Subcutaneous abdominal adipose tissue (tissue), 5 donors: ENCODE results near the gene DOCK1.
"Not testable (repeated sequence)": the region's sequence is repeated elsewhere in the genome, so short reads cannot be mapped to it uniquely, and the experiment has no call there.

ENCODE experiments used
- H3K27ac ChIP-seq: one replicate; pipeline ENCODE4 v1.7.0; 2013; ENCODE audit warnings: low read depth, mild to moderate bottlenecking, inconsistent platforms, low read length, moderate library complexity
- H3K27me3 ChIP-seq, 5 donors: one replicate each; pipeline ENCODE4 v1.7.0; 2013; ENCODE audit warnings: low read length in 5 of 5, inconsistent platforms in 1 of 5; ENCODE audit not compliant: control insufficient read depth in 5 of 5, insufficient read depth in 4 of 5
- H3K36me3 ChIP-seq, 5 donors: one replicate each; pipeline ENCODE4 v1.7.0; 2013; ENCODE audit warnings: low read length in 5 of 5; ENCODE audit not compliant: control insufficient read depth in 5 of 5, insufficient read depth in 5 of 5
- H3K4me1 ChIP-seq, 5 donors: one replicate each; pipeline ENCODE4 v1.7.0; 2013; ENCODE audit warnings: low read length in 5 of 5, mild to moderate bottlenecking in 3 of 5, moderate library complexity in 1 of 5; ENCODE audit not compliant: control insufficient read depth in 5 of 5, insufficient read depth in 5 of 5
- H3K4me3 ChIP-seq, 5 donors: one replicate each; pipeline ENCODE4 v1.7.0; 2013; ENCODE audit warnings: low read length in 5 of 5, low read depth in 1 of 5
- H3K9ac ChIP-seq, 5 donors: one replicate each; pipeline ENCODE4 v1.7.0; 2013; ENCODE audit warnings: low read length in 5 of 5, mild to moderate bottlenecking in 4 of 5, moderate library complexity in 3 of 5
- H3K9me3 ChIP-seq, 5 donors: one replicate each; pipeline ENCODE4 v1.7.0; 2013; ENCODE audit warnings: low read length in 5 of 5; ENCODE audit not compliant: control insufficient read depth in 5 of 5
- donor health status: healthy.
- donor health status: healthy.
- donor health status: healthy.
- donor health status: healthy.
- donor health status: healthy.

DOCK1 gene

DNA sequence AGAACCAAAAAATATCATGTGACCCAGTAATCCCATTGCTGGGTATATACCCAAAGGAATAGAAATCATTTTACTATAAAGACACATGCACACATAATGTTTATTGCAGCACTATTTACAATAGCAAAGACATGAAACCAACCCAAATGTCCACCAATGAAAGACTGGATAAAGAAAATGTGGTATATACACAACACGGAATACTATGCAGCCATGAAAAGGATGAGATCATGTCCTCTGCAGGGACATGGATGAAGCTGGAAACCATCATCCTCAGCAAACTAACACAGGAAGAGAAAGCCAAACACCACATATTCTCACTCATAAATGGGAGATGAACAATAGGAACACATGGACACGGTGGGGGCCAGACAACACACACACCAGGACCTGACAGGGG, 5.7 kb upstream of the DOCK1 start:
- not testable (repeated sequence) for H3K36me3 ChIP-seq, H3K27ac ChIP-seq, H3K9ac ChIP-seq, H3K4me1 ChIP-seq, H3K4me3 ChIP-seq, H3K27me3 ChIP-seq
- H3K9me3 ChIP-seq, result peaks cover 5 to 12% (median 10%) of the 10 kb centered on the region in 5 donors

DNA sequence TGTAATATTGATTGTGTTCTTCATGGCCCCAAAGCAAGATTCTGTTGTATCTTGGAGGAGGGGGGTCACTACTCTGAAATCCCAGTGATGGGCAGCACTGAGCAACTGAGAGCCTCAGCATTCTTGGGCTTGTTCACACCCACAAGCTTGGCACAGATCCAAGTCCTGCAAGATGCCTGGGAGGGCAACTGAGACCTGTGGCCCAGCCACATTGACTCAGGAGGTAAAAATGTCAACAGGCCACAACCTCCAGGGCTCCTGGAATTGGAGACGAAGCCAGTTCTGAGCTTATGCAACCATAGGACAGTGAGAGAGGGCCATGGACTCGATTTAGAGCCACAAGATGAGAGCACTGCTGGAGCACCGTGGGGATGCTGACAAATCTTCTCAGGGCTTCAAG, 3.1 kb upstream of the DOCK1 start:
- Histone ChIP-seq H3K9ac (no peak overlapping the region), H3K27me3 (no peaks in the 10 kb centered on the region), H3K36me3 (no peaks in the 10 kb centered on the region), H3K4me3 (no peak overlapping the region), H3K27ac (no peak overlapping the region), H3K9me3 (peaks cover 5 to 12% (median 10%) of the 10 kb centered on the region in 5 donors), H3K4me1 (peaks cover 2 to 22% (median 17%) of the 10 kb centered on the region in 5 donors)

DNA sequence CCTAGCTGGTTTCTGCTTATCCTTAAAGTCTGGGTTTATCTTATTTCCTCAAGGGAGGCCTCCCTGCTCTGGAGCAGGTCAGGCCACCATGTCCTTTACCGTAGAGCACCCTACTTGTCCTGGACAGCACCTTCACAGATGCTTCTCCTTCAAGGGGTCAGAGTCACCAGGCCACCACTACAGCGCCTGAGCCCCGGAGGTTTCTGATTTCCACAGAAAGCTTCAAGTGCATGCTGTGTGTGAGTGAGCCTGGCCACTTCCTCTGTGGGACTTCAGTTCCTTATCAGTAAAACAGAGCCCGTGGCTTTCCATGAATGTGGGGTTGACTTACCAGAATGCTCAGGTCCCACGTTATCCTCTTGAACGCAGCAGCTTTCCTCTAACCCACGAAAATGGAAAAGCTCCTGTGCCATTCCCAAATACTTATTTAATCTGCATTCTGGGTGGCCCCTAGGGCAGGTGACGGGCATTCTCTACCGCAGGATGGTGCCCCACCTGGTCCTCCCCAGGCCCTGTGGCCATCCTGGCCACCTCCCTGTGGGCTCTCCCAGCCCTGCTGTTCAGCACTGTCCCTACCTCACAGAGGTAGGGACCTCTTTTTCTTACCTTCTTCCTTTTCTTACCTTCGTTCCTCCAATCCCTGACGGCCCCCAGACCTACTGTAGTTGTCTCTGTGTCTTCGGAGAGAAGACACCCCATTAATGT, 1.4 kb upstream of the DOCK1 start:
- H3K9me3 ChIP-seq, result peaks cover 0 to 3% (median 3%) of the 10 kb centered on the region in 5 donors
- H3K9ac ChIP-seq, result no peak overlapping the region
- peak overlapping the region in 1 of 5 donors; percentile 62 for H3K4me3 ChIP-seq
- no peaks in the 10 kb centered on the region for H3K27me3 ChIP-seq
- peaks cover 5 to 35% (median 25%) of the 10 kb centered on the region in 5 donors for H3K4me1 ChIP-seq
- no peak overlapping the region for H3K27ac ChIP-seq
- H3K36me3 ChIP-seq, result no peaks in the 10 kb centered on the region

DNA sequence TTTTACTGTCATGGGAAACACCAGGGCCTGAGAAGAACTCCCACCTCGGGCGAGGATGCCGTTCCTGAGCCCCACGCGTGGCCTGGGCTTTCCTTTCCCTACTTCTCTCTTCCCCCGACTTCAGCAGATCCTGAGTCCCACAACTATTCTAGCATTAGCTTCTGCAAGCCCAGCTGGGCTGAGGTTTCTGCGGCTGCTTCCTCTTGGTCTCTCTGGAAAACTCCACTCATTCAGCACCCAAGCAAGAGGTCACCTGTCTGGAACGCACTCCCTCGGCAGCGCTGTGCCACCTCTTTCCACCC, 761 bp upstream of the DOCK1 start:
- Histone ChIP-seq H3K36me3 (no peaks in the 10 kb centered on the region), H3K9me3 (no peaks in the 10 kb centered on the region), H3K4me3 (peak overlapping the region; percentile 62 to 78 (median 70)), H3K27me3 (no peaks in the 10 kb centered on the region), H3K9ac (peak overlapping the region in 4 of 5 donors; percentile 16 to 81 (median 62)), H3K4me1 (peaks cover 8 to 42% (median 31%) of the 10 kb centered on the region in 5 donors), H3K27ac (no peak overlapping the region)

DNA sequence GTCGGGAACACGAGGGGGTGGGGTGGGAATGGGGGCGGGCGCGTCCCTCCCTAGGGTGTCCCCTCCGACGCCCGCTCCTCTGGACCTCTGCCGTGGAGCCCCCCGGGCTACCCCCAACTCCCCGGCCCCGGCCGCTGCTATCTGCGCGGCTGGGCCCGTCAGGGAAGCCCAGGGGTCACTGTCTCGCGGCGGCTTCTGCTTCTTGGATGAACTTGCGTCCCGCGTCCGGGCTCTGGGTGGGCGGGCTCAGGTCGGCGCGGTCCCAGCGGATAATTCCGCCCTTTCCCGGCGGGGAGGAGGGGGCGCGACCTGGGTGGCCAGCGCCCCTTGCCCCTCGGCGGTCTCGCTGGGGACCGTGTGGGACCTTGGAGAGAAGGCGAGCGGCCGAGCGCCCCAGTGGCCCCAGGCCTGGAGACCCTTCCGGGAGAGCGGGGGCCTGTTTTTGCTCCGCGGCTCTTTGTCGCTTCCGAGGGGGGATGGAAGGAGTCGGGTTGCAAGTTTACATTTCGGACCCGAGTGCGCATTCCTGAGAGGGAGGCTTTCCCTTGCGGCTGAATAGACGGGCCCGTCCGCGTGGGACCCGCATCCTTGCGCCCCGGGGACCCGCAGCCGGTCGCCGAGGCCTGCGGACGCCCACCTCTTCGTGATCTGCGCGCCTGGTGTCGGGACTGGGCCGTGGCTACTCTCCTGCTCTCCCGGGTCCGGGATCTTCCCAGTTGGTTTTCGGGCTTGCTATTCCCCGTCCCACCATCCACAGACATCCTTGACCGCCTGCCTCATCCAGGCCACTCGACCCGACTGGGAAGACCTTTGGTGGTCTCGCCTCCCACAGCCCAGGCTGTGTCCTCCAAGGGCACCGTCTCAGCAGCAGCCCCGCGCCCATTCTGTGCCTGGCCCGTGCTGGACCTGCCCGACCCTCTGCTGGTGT, 812 bp downstream of the DOCK1 start:
- Histone ChIP-seq H3K4me3 (peak overlapping the region; percentile 43 to 78 (median 73)), H3K9ac (peak overlapping the region in 4 of 5 donors; percentile 68 to 77 (median 71)), H3K9me3 (no peaks in the 10 kb centered on the region), H3K36me3 (no peaks in the 10 kb centered on the region), H3K27ac (peak overlapping the region; percentile 46), H3K4me1 (peaks cover 8 to 43% (median 39%) of the 10 kb centered on the region in 5 donors), H3K27me3 (no peaks in the 10 kb centered on the region)

DNA sequence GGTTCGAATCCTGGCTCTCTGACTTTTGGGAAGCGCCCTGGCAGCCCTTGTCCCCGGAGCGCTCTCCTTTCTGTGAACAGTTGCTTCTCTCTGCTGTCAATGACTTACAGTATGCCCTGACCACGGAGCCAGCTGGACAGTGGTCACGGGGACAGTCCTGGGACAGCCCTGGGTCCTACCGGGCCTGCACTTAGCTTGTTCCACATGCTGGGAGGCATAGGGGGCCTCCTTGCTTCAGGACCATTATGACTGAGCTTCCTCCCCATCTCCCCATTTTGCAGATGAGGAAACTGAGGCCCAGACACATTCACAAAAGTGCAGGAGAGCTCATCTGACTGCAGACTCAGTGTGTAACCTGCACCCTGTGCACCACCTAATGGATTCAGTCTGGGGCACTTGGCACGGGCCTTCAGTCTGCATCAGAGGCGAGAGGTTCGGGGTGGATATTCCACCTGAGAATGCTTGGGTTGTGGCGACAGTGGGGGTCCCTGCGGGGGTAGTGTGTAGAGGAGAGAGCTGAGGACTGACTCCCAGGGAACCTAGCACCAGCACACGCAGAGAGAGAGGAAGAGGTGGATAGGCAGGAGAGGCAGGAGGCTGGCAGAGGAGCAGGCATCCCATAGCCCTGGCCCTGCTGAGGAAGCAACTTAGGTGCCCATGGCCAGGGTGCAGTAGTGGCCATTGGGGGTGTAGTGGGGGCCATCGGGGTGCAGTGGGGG, 1.6 kb downstream of the DOCK1 start:
- Histone ChIP-seq H3K36me3 (no peaks in the 10 kb centered on the region), H3K27ac (peak overlapping the region; percentile 46), H3K9me3 (no peaks in the 10 kb centered on the region), H3K27me3 (no peaks in the 10 kb centered on the region), H3K4me3 (peak overlapping the region in 4 of 5 donors; percentile 70 to 78 (median 74)), H3K9ac (peak overlapping the region in 3 of 5 donors; percentile 68 to 73 (median 69)), H3K4me1 (peaks cover 8 to 45% (median 39%) of the 10 kb centered on the region in 5 donors)

DNA sequence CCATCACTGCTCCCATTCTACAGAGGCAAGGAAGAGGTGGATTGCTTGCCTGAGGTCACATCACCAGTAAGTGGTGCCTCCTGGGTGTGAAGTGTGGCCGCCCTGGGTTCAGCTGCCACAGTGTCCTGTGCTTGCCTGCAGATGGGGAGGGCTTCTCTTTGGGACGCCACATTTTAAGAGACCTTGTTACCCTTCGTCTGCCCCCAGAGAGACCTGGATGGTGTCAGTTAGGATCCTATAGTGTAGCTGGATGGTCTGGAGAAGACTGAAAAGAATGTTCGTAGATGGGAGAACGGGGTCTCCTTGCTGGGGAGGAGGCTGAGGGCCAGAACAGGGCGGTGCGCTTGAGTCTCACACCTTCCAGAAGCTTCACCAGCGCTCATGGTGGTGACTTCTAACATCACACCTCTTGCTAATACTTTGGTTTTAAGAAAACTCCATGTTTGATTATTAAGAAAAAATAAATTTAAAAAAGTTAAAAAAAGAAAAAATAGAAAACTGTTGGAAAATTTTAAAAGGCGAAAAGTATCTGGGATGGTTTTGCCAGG, 2.3 kb downstream of the DOCK1 start:
- Histone ChIP-seq H3K4me1 (peaks cover 8 to 45% (median 39%) of the 10 kb centered on the region in 5 donors), H3K9ac (no peak overlapping the region), H3K27ac (no peak overlapping the region), H3K36me3 (no peaks in the 10 kb centered on the region), H3K4me3 (peak overlapping the region in 1 of 5 donors; percentile 70), H3K9me3 (no peaks in the 10 kb centered on the region), H3K27me3 (no peaks in the 10 kb centered on the region)

DNA sequence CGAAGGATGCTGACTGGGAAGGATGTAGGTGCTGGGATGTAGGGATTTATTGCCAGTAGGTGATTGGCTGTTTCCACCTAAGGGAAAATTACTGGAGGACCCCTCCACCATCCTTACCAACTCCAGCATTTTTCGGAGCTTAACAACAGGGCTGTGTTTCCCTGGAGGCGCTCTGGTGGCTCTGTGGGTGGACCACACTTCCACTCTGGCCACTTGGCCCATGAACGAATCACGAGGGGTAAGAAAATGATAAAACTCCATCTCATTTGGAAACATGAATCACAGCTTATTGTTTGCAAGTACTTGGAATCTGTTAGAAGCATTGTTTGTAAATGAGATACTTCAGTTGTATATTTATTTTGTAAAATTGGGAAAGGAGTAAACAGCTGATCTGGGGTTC, 3.0 kb downstream of the DOCK1 start:
- no peaks in the 10 kb centered on the region for H3K9me3 ChIP-seq
- H3K4me1 ChIP-seq, result peaks cover 8 to 52% (median 39%) of the 10 kb centered on the region in 5 donors
- no peak overlapping the region for H3K27ac ChIP-seq
- no peak overlapping the region for H3K4me3 ChIP-seq
- H3K27me3 ChIP-seq, result no peaks in the 10 kb centered on the region
- no peaks in the 10 kb centered on the region for H3K36me3 ChIP-seq
- no peak overlapping the region for H3K9ac ChIP-seq

DNA sequence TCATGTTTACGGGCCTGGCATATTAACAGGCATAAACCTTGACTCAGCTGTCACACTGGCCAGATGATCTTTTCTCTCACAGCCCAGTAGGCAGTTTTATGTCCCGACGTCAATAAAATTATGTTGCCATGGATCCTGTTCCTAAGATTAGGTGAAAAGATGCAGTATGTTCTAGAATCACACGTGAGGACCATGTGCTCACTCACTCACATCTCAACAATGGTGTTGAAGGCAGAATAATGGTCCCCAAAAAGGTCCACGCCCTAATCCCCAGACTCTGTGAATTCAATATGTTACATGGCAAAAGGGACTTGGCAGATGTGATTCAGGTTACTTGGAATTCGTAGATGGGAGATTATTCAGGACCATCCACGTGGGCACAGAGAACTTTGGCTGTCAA, 3.5 kb downstream of the DOCK1 start:
- H3K4me1 ChIP-seq, result peaks cover 8 to 52% (median 39%) of the 10 kb centered on the region in 5 donors
- no peak overlapping the region for H3K9ac ChIP-seq
- no peaks in the 10 kb centered on the region for H3K9me3 ChIP-seq
- no peaks in the 10 kb centered on the region for H3K36me3 ChIP-seq
- H3K4me3 ChIP-seq, result no peak overlapping the region
- H3K27ac ChIP-seq, result no peak overlapping the region
- H3K27me3 ChIP-seq, result no peaks in the 10 kb centered on the region
